HG02759 (cell line): ENCODE data around the gene SSPN.

Source experiments
- ATAC-seq: cut with Tn5 transposase; IDR thresholded peaks from one replicate; pipeline ENCODE4 v1.9.1; 2021; ENCODE audit warnings: mild to moderate bottlenecking, moderate library complexity; ENCODE audit not compliant: unreplicated experiment

Gene SSPN, protein sequence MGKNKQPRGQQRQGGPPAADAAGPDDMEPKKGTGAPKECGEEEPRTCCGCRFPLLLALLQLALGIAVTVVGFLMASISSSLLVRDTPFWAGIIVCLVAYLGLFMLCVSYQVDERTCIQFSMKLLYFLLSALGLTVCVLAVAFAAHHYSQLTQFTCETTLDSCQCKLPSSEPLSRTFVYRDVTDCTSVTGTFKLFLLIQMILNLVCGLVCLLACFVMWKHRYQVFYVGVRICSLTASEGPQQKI

GRCh38 chr12:26195250-26195640 is at the start of gene SSPN:
Gene SSPN, plus strand, starts transcription at chr12:26195573. Its CDS starts 100 bp downstream, at chr12:26195673.
- peak; percentile 58 for ATAC-seq

- ATAC-seq: no peak
Measured at GRCh38 chr12:26148291-26148690, 47.1 kb upstream of the SSPN start.

GRCh38 chr12:26149968-26150500 is 45.3 kb upstream of the SSPN start:
- ATAC-seq: no peak

DNA sequence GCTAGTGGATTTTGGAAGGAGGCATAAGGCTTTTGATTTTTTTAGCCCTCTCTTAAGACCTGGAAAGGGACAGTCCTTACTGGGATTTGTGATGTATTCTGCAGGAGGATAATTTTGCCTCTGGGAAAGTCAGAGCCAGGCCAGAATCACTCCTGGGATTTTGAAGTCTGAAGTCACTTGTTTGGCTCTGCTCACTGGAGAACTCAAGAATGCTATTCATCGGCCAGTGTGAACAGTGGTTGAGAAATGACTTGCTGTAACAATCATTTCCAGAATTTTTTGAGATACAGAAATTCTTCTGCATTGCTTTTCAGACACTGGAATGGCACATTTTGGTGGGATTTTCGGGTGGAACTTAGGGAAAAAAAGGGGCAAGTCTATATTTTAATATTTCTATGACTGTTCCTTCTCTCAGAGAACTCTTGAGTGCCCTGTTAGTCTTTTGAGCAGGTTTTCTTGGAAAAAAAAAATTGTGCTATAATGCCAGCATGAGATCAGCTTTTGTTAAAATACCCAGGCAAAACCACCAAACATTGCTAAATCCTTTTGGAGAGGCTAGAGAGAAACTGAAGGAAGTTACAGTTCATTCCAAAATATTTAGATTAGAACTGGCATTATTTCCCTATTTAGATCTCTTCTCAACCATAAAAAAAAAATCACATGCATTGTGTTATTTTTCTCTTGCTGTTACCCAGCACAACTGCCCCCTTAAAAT is 44.5 kb upstream of the SSPN start:
- ATAC-seq: no peak

DNA sequence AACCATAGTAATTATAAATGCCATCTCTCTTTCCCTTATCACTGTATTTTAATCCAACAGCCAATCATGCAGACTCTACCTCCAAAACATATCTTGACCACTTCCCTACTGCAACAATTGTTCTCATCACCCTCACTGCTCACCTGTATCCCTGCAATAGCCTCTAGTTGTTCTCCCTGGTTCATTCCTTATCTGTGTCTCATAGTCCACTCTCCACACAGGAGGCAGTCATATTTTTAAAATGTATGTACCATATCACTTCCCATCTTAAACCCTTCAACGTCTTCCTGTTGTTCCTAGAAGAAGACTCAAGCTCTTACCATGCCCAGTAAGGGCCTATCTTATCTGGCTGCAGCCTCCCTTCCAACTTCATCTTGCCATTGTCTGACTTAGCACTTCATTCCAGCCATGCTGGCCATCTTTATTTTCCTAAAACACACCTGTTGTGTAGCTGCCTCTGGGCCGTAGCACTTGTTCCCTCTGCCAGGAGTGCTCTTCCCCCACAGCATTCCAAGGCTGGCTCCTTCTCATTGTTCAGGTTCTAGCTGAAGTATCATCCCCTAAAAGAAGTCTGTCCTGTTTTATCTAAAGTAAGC is 42.8 kb upstream of the SSPN start:
- ATAC-seq: no peak

DNA sequence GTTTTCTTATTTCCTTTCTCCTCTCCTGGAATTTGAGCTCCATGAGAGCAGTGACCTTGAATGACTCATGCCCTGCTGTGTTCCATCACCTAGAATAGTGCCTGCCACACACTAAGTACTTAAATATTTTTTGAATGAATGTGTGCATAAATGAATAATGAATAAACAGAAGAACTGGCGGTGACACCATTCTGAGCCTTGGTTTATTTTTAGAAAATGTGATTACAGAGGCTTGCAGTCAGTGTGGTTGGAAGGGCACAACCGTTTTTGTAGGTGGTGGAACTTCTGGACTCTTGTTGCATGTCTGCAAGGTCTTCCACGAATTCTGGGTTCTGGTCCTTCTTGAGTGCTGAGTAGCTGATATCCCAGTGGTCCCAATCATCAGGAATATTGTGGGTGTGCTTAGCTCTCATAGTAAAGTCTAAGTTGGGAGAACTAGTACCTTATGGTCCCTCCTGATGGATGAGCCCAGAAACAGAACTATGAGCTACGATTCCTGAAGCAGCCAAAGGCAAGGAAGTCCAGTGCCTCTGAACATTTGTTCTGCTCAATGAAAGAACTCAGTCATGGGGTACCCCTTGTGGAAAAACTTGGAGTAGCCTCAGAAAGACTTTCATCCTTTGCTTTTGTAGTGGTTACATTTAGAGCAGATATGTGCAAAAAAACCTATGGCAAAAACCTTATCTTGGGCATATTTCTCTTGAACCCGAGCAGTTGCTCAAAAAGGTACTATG is 41.8 kb upstream of the SSPN start:
- no peak for ATAC-seq

DNA sequence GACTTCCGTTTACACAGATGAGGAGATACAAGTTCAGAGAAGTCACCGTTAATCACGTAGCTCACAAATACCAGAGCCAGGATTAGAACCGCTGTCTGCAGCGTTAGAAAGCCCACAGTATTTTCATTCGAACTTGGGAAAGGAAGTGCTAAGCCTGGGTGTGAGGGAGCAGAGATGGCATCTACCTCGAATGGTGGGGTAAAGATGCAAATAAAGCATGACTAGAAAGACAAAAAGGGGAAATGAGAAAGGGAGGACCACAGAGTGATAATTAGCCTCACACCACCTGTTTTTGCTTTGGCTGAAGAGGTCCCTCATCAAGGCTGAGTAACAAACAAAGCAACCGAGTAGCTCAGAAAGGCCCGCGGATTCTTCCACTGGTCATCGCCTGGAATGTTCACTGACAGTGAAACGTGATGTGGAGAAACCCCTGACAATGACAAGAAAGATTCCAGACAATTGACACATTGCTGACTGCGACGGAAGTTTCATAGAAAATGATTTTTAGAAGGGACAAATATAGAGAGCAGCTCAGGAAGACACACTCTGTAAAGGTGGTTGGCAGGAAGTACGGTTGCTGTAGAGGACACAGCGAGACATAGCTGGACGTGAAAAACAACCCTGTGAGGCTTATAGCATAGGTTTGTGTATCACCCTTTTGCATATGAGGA is 39.0 kb upstream of the SSPN start:
- ATAC-seq: peak; percentile 84

GRCh38 chr12:26157001-26157400 is 38.4 kb upstream of the SSPN start:
- ATAC-seq: peak; percentile 31

DNA sequence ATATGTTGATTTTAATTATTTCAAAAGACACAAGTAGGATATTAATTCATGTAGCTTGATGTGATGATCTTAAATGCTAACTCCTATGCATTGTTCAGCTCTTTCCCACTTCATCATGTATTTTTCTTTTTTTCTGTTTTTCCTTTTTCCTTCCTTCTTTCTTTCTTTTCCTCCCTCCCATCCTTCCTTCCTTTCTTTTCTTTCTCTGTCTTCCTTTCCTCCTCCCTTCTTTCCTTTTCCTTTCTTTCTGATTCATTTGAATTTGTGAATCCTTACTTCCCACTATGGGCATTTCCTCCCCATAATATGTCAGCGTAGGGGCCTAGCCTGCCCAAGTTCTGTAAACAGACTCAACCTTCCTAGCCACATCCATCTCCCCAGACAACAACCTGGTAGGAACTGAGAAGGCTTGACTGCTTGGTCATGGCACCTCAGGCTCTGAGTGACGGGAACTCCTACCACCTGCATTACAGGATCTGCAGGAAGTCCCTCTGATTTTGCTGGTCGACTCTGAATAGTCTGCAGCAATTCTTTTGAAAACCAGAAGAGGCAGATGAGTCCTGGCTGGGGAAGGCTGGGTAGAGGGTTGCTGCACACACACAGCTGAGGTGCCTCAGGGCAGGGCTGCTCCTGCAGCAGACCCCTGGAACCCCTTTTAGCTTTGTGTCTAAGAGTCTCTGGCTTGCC is 37.2 kb upstream of the SSPN start:
- ATAC-seq: no peak

GRCh38 chr12:26162174-26162573 is 33.2 kb upstream of the SSPN start:
- no peak for ATAC-seq

DNA sequence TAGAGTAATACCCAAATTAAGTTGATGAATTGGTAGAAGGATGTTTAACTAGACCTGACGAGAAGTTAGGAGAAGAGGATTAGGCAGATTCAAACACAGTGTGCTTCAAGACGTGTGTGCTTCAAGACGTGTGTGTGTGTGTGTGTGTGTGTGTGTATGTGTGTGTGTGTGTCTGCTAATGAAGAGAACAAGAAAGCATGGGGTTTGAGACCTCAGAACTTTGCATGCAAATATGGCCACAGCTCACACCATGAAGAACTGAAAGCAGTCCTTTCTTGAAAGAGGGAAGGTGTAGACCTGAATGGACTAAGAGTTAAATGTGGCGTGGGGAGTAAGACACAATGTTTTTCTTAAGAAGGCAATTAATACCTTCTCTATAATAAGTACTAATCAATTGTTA is 32.5 kb upstream of the SSPN start:
- peak; percentile 73 for ATAC-seq

GRCh38 chr12:26164118-26164517 is 31.3 kb upstream of the SSPN start:
- ATAC-seq: no peak

DNA sequence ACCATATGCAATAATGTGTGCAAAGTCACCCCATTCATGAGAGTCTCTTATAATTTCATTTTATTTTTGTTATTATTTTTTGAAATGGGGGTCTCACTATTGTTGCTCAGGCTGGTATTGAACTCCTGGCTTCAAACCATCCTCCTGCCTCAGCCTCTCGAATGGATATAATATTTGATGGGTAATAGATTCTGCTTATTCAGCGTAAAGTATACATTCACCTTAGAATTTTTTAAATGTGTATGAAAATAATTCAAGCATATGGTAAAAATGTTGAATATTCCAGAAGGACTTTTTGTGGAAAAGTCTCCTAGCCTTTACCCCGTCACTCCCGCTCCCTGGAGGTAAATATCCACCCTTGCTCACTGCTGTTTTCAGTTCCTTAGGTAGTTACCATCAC is 23.4 kb upstream of the SSPN start:
- no peak for ATAC-seq

DNA sequence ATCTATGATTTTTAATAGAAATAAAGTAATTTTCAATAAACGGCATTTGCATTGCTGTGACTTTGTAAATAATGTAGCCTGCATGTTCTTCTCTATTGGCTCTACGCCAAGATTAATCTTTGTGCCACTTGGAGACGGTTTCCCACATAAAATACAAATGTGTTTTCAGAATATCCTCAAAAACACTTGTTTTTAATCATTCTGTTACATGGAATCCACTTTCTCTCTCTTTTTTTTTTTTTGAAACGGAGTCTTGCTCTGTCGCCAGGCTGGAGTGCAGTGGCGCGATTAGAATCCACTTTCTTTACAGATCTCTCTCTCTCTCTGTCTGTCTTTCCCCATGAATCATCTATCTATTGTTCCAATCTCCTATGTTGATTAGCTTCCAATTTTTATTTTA is 22.8 kb upstream of the SSPN start:
- ATAC-seq: no peak

DNA sequence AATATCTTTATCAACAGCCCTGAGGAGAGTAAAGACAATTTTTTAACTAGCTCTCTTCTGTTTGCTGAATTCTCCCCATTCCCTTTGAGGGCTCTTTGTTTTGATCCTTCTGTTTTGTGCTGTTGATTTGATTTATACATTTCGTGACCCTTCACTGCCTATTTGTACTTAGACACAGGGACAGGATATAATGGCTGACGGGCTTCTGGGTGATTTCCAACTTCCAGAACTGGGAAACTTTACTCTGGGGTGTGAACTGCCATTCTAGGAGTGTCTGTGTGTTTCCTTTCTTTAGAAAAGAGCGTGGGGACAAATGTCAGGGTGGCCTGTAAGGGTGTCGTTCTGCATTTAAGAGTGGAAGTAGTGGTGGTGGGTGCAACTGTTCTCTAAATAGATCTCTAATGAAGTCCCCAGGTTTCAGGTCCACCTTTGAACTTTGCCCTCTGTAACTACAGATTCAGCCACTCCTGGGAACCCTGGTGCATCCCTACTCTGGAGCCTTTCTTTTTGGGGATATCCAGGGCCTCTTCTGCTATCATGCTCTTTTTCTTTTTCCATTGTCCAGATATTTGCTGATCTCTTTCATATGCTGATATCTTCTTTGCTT is 22.3 kb upstream of the SSPN start:
- ATAC-seq: no peak

- no peak for ATAC-seq
Measured at GRCh38 chr12:26176725-26177124, 18.6 kb upstream of the SSPN start.

- peak; percentile 72 for ATAC-seq
Measured at GRCh38 chr12:26177283-26177682, 18.1 kb upstream of the SSPN start.

DNA sequence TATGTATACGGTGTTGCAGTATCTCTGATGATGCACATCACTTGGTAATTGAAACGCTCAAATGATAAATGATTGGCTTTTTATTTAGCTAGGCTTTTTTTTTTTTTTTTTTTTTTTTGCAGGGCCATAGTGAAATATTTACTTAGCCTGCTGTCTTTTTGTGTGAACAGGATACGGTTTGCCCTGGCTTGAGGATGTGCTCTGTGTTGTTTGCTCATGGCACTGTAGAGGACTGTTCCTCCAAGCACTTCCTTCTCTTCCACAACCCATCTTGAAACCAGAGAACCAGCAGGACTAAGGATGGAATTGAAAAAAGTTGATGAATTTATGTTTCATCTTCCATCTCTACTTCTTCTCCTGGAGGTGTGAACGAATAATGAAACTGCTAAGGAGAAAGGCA is 15.5 kb upstream of the SSPN start:
- no peak for ATAC-seq

DNA sequence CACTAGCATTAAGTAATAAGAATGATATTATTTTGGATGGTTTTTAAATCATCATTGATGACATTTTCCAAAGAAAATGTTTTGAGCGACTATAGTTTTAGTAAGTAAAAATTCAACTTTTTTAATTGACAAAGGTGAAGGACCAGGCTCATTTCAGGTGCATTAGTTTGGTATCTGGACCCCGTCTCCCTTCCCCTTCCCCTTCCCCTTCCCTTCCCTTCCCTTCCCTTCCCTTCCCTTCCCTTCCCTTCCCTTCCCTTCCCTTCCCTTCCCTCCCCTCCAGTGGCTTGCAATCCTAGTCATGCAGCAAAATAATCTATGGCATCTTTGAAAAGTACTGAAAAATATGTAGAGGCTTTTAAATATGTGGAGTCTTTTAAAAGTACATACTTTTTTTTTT is 13.0 kb upstream of the SSPN start:
- no peak for ATAC-seq
